ENCODE measurements around the gene CYBC1.

CYBC1 gene

DNA sequence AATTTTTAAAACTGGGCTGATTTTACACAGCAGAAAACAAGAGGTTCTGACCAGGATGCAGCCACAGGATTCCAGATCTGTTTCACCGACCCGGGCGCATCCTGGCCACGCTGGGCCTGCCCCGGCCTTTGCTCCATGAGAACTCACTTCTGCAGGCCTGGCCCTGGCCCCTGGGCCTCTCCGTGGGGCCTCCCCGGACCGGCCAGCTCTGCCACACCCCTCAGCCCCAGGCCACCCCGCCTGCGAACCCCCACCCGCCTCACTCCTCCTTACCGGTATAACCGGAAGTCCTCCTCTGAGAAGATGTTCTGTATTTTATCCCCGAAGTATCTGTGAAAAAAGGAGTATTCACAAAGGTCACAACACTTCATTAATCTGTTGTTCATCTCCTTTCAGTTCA lies 45.5 kb downstream of the CYBC1 start:
- no peak for DNase-seq

DNA sequence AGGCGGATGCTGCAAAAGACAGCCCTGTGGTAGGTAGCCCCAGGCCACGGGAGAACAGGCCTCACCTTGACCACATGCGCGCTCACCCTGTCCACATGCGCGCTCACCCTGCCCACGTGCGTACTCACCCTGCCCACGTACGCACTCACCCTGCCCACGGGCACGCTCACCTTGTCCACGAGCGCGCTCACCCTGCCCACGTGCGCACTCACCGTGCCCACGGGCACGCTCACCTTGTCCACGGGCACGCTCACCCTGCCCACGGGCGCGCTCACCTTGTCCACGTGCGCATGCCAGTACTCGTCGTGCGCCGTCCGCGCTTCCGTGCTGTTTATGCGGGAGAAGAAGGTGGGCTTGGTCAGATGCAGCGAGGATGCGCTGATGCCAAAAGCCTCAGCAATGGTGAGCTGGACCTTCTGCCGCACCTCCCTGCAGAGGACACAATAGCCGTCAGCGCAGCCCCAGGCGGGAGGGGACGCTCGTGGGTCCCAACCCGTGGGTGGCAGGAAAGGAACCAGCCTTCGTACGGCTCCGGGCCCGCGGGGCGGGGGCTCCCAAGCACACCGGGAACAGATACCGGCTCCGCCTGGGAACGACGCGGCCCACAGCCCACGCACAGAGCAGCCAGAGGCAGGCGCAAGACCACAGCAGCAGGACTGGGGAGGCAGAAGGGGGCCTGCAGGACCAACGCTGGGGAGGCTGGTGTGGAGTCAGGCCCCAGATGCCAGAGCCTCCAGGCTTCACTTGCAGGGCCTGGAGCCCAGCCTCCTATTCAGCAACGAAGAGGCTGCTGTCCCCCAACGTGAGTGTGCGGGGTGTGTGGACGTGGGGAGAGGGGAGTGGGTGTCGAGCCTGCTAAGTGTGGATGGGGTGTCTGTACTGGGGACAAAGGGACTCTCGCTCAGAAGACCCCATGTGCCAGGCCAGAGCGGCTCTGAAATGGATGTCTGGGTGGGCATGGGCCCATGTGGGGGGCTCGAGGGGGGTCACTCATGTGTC lies 46.6 kb downstream of the CYBC1 start:
- no peak for DNase-seq

DNA sequence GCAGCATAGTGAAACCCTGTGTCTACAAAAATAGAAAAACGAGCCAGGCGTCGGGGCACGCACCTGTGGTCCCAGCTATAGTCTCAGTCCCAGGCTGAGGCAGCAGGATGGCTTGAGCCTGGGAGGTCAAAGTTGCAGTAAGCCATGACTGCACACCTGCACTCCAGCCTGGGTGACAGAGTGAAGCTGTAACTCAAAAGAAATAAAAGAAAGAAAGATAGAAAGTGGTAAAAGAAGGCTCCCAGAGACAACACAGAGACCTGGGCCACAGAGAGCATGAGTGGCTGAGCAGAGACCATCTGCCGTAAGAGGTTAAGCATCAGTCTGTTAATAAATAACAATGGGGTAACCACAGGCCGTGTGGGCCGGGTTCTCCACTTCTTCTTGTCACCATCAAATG lies 47.7 kb downstream of the CYBC1 start:
- DNase-seq, result no peak

DNA sequence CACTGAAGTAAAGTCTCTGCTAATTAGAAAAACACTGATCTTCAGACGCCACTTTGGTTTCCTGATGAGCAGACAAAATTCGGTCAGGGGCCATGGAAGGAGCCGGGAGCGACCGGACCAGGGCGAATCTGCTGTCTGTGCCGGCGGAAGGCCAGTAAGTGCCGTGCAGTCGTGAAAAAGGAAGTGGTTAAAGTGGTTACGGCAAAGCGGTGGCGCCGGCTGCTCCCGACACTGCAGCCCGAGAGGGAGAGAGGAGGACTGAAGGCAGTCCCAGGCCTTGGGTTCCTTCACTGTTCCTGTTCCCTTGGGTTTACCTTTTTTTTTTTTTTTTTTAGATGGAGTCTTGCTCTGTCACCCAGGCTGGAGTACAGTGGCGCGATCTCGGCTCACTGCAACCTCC lies 49.7 kb downstream of the CYBC1 start:
- DNase-seq, result no peak

DNA sequence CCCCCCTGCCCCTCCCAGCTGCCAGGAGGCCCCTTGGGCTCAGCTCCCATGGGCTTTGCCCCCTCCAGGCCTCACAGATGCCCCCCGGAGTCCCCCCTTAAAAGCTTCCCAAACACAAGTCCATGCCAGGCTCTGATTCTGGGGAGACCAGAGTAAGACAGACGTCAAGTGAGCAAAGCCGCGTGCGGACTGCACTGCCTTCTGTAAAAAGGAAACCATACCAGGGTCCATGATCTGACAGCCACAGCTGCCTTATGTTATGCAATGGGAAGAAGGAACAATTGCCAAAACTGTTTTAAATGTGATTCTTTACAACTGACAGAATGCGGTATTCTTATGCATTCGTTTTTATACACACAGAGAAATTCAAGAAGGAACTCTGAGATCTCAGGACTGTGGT lies 50.3 kb downstream of the CYBC1 start:
- no peak for DNase-seq

DNA sequence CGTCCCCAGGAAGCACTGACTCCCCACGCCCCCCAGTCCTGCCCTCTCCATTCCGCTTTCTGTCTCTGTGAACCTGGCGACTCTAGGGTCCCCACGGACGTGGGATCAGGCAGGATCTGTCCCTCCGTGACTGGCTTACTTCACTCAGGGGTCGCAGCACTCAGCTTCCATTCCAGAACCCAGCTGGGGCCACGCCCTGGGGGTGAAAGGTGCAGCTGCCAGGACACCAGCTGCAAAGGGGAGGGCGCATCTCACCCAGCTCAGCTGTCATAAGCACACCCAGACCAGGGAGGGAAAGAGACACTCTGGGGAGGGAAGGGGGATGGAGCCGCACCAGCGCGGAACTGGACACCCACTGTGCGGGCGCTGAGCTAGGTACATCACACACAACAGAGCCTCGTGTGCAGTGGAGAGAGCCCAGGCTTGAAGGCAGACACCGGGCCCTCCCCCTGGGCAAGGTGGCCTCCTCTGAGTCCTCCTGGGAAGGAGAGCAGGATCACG lies 50.9 kb downstream of the CYBC1 start:
- DNase-seq, result no peak

DNA sequence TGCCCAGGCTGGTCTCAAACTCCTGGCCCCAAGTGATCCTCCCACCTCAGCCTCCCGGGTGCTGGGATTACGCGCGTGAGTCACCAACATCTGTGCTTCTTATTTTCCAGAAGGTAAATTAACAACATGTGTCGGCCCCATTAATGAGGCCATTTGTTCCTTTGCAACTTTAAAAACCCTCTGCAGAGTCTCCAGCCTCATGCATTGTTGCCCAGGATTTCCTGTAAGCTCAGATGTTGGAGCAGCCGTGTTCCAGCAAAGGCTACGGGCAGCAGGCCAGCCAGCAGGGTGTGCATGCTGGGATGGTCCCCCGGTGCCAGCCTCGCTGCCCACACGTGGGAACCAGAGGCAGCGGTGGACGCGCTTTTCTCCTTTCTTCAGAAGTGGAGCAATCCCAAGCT lies 51.5 kb downstream of the CYBC1 start:
- no peak for DNase-seq

DNA sequence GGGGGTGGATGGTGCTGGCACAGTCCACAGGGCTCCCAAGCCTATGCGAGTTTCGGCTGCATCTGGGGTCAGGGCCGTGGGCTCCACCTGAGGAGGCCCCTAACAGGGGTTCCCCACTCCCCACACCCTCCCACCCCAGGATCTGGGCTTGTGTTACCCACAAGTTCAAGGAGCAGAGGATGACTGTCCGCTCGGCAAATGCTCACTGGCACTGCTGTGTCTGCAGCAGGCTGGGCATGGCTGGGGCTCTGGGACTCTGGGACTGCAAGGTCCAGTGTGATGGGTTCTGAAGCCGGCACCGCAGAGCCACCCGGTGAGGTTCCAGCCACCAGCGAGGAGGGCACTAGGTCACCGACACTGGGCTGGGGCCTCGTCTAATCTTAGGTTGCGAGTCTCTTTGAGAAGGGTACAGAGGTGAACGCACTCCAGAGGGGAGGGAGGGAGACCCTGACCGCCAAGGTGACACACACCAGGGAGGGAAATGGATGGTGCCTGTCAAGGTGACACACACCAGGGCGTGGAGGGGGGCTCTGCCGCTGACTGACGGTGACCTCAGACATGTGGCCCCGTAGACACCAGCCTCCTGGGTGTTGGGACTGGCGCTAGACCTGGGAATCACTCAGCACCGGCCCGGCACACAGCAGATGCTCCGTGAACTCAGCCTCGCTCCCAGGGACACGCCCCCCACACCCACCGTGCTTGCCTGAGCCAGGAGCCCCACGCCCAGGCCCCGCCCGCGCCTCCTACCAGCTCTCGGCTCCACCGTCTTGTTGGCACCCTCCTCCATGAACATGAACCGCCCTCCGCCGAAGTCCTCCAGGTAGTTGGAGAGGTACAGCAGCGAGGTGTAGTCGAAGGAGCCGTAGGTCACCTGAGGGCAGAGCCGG lies 52.9 kb downstream of the CYBC1 start:
- no peak for DNase-seq

DNA sequence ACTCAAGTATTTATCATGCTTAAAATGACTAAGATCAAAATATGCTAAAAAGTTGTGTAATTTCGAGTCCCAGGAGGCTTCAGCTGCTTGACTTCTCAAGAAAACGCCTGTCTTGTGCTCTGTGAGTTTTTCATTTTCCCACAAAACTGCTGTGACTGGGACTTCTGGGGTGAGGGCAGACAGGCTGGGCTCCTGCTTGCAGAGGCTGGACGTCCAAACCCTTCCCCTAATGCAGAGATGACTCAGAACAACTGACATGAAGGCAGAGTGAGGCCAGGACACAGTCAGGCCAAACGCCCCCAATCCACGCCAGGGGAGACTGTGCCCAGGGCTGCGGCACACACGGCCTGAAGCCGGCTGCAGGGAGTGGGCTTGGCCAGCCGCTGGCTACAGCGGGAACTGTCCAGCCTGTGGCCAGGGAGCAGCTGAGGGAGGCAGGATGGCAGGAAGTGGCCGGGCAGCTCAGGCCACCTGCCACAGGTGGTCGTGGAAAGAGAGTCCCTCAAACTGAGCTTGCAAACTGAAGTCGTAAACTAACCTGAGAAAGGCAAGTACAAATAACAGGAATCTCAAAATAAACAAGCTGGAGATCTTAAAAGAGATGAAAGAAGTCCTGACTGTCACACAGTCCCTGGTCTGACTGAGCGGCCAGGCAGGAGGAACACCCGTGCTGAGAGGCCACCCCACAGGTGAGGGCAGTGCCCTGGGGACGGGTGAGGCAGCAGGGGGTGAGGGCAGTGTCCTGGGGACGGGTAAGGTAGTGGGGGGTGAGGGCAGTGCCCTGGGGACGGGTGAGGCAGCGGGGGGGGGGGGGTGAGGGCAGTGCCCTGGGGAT lies 53.7 kb downstream of the CYBC1 start:
- DNase-seq, result no peak

DNA sequence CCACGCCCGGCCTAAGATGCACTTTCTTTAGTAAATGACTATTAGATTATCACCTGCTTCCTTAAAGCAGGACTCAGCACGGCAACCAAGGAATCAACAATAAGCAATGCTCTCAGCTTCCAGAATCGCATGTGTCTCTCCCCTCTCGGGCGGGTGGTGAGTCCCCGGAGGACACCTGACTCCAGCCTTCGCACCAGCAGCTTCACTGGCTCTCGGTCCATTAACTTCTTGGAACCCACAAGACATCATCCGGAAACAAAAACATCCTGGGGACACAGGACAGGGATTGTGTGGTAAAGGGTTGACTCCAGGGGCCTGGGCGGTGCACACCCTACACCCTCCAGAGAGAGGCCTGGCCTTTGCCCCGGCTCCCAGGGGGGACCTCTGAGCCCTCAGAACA lies 56.3 kb downstream of the CYBC1 start:
- no peak for DNase-seq

DNA sequence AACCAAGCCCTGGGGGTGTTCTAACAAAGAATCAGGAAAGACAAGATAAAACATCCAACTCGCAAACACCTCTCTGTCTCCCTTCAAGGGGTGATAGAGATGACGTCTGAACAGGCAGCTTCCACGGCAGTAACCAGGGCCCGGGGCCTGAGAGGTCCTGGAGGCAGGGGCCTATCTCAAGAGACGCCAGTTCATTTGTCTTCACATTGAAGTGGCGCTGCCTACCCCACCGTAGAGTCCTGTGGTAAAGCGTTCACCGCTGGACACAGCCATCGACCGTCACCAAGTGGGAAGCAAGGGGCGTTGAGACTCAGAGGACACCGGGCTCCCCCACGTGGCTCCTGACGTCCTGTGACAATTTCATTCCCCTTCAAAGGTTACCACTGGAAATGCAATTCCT lies 57.6 kb downstream of the CYBC1 start:
- no peak for DNase-seq

Data from SHP77 treated with DMSO at 0.1 percent for 48 hours (cell line).